ENCODE results near the gene GNAL.
A peak's percentile ranks its signal among the peaks of the same experiment; 100 is the strongest.
"Not testable (repeated sequence)": the region's sequence is repeated elsewhere in the genome, so short reads cannot be mapped to it uniquely, and the experiment has no call there.

GNAL gene

DNA sequence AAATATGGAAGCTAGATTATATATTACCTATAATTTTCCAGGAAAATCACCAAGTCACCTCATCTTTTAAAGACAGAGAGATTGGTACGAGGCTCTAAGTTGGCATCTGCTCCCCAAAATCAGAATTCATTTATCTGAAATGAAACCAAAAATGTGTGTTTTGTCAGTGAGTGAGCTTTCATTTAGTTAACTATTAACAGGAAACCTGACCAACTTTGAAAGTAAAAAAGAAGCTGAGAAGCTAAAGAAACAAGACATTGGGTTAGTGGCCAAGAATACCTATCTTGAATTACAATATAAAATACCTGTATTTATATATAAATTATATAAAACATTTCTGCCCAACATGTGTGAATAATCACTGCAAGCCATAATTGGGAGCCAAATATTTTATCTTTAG lies 217.1 kb downstream of the GNAL start:
- TF ChIP-seq, protein P1, sequence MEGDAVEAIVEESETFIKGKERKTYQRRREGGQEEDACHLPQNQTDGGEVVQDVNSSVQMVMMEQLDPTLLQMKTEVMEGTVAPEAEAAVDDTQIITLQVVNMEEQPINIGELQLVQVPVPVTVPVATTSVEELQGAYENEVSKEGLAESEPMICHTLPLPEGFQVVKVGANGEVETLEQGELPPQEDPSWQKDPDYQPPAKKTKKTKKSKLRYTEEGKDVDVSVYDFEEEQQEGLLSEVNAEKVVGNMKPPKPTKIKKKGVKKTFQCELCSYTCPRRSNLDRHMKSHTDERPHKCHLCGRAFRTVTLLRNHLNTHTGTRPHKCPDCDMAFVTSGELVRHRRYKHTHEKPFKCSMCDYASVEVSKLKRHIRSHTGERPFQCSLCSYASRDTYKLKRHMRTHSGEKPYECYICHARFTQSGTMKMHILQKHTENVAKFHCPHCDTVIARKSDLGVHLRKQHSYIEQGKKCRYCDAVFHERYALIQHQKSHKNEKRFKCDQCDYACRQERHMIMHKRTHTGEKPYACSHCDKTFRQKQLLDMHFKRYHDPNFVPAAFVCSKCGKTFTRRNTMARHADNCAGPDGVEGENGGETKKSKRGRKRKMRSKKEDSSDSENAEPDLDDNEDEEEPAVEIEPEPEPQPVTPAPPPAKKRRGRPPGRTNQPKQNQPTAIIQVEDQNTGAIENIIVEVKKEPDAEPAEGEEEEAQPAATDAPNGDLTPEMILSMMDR (IDR thresholded peaks at IDR 0.05; ENCODE audit: low read depth, low read length): no peak
- no peak overlapping the region for H3K4me3 ChIP-seq (ENCODE audit: low read depth, low read length)
- no peak for DNase-seq (ENCODE audit: low read depth, low spot score)
- in situ Hi-C loops (cut with HindIII; ENCODE audit: low sequenced_read_pairs): no loop called here

DNA sequence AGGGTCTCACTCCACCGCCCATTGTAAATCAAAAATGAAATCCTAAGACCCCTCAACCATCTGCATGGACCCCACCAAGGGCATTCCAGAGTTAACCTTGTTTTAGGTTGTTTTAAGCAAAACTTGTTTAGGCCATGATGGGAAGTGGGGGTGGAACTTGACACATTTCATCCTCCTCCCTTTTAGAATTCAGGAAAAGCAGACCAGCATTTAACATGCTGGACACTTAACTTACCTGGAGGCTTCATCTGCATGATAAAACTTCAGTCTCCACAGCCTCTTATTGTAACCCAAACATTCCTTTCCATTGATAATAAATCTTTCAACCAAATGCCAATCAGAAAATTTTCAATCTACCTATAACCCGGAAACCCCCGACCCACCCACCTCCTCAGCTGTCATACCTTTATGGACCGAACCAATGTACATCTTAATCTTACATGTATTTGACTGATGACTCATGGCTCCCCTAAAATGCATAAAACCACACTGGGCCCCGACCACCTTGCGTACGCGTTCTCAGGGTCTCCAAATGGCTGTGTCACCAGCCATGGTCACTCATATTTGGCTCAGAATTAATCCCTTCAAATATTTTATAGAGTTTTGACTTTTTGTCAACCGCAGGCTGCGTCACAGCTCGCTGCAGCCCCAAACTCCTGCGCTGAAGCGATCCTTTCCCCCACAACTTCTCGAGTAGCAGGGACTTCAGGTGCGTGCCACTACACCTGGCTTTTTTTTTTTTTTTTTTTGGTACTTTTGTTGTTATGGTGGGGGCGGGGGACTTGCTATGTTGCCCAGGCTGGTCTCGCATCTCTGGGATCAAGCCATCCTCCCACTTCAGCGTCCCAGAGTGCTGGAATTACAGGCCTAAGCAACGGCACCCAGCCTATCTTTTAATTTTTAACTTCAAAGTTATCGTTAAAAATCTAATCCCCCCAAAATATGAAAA lies 218.1 kb downstream of the GNAL start:
- DNase-seq (ENCODE audit: low read depth, low spot score): no peak
- peak overlapping the region; percentile 72 for H3K4me3 ChIP-seq (ENCODE audit: low read depth, low read length)
- TF ChIP-seq, protein P1 (IDR thresholded peaks at IDR 0.05; ENCODE audit: low read depth, low read length): no peak
- in situ Hi-C loops (cut with HindIII; ENCODE audit: low sequenced_read_pairs): no loop called here

DNA sequence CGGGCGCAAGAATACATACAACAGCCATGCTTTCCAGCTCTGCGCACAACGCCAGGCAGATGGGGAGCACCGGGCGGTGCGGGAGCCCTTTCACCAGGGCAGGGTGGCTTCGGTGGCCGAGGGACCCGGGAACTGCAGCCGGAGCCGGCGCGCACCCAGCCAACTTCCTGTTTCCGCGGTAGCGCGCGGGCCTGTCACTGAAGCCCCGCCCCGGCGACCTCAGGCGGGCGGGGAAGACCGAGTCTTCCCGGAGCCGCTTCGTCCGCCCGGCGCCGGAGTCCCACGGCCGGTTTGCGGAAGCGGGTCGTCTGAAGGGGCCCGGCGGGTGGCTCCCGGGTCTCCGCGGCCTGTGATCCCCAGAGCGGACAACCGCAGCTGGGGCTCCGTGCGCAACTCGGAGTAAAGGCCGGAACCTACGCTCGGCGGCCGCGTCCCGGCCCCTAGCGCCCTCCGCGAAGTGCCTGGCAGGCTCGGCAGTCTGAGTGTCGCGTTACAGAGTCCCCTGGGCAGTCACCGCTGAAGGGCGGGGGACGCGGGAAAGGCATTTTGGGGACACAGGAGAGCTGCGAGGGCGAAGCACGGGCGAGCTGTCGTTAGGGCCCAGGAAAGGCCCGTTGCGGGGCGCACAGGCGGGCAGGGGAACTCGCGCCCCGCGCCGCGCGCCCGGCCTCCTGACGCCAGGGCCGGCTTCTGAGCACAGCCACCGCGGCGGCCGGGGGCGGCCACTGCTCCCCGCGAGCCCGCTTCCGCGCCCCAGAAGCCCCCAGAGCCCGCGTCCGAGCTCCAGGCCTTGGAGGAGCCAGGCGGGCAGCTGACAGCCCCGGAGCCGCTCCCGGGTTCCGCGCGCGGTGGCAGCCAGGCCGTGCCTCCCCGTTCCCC lies 219.4 kb downstream of the GNAL start, which contains the start of gene MPPE1:
Gene MPPE1 (minus strand): TSS at position 136 of the 879 bp plus-strand sequence. CDS start 11,053 bp downstream, outside the sequence.
- H3K4me3 ChIP-seq (ENCODE audit: low read depth, low read length): peak within 1 kb of the TSS; percentile 72
- in situ Hi-C loops (cut with HindIII; ENCODE audit: low sequenced_read_pairs): no loop called here
- peak; percentile 88 for DNase-seq (ENCODE audit: low read depth, low spot score)
- TF ChIP-seq, protein P1 (IDR thresholded peaks at IDR 0.05; ENCODE audit: low read depth, low read length): no peak

DNA sequence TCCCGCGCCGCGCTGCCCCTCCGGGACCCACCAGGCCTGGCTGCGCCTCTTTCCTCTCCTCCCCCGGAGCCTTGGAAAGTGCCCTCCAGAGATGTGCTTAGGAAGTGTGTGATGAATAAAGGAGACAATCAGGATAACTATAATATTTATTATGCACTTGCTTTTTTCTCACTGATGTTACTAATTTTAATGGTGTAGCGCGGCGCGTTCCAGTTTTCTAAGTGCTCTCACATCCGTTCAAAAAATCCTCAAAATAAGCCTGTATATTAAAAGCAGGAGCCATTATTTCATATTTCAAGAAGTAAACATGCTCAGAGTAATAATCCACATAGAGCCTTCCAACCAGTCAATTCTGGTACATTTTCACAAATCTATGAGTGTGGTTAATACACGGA lies 220.0 kb downstream of the GNAL start:
- peak; percentile 27 for DNase-seq (ENCODE audit: low read depth, low spot score)
- in situ Hi-C loops (cut with HindIII; ENCODE audit: low sequenced_read_pairs): no loop called here

DNA sequence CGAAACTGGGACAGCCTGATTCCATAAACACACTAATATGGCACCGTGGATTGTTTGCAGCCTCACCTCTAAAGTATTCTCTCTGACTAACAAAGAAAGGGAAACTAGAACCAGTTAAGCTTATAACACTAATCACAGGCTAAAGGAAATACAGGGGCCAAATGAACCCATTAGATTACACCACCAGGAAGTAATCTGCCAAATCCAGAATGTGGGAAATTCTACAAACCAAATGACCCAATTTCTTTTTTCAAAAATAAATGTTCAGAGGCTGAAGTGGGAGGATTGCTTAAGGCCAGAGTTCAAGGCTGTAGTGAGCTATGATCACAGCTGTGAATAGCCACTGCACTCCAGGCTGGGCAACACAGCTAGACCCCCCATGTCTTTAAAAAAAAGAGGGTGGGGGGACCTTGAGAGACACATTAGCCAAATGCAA lies 220.5 kb downstream of the GNAL start:
- H3K4me3 ChIP-seq (ENCODE audit: low read depth, low read length): no peak overlapping the region
- in situ Hi-C loops (cut with HindIII; ENCODE audit: low sequenced_read_pairs): no loop called here
- TF ChIP-seq, protein P1 (IDR thresholded peaks at IDR 0.05; ENCODE audit: low read depth, low read length): no peak
- DNase-seq (ENCODE audit: low read depth, low spot score): peak; percentile 24

More for the DNA sequence above, 220.0 kb downstream of the GNAL start:
- peak overlapping the region; percentile 72 for H3K4me3 ChIP-seq (ENCODE audit: low read depth, low read length)
- TF ChIP-seq, protein P1 (IDR thresholded peaks at IDR 0.05; ENCODE audit: low read depth, low read length): no peak

DNA sequence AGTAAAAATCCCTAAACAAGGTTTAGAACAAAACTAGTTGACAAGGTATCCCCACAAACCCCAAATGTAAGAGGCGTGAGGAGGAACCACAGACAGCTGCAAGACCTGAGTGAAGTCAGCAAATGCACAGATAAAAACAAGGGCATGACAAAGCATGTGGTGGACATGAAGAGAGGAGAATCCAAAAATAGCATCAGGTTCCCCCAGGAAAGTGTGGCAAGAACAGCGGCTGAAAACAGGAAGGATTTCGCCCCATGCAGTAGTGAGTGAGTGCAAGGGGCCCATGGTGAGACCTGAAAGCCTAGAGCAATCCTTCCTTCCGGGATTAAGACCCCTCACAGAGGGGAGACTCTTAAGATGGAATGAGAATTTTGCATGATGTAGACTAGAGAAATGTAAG lies 227.8 kb downstream of the GNAL start:
- in situ Hi-C loops (cut with HindIII; ENCODE audit: low sequenced_read_pairs); H3K4me3 ChIP-seq (ENCODE audit: low read depth, low read length); DNase-seq (ENCODE audit: low read depth, low spot score): not testable (repeated sequence)

DNA sequence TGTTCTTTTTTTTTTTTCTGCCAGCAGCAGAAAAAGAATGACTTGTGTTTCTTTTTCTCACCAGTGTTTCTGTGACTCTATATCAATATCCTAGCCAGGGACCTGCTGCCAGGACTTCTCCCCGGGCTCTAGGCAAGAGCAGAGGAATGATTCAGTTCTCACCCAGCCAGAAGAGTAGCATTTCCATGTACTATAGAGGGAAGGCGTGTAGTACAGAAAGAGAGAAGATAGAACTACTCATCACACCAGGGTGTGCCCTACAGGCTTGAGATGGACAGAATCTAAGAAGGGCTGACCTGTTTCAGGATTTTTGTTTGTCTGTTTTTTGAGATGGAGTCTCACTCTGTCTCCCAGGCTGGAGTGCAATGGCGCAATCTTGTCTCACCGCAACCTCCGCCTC lies 230.5 kb downstream of the GNAL start:
- DNase-seq (ENCODE audit: low read depth, low spot score); in situ Hi-C loops (cut with HindIII; ENCODE audit: low sequenced_read_pairs); H3K4me3 ChIP-seq (ENCODE audit: low read depth, low read length): not testable (repeated sequence)
